ENCODE measurements around the gene COL16A1.

DNA sequence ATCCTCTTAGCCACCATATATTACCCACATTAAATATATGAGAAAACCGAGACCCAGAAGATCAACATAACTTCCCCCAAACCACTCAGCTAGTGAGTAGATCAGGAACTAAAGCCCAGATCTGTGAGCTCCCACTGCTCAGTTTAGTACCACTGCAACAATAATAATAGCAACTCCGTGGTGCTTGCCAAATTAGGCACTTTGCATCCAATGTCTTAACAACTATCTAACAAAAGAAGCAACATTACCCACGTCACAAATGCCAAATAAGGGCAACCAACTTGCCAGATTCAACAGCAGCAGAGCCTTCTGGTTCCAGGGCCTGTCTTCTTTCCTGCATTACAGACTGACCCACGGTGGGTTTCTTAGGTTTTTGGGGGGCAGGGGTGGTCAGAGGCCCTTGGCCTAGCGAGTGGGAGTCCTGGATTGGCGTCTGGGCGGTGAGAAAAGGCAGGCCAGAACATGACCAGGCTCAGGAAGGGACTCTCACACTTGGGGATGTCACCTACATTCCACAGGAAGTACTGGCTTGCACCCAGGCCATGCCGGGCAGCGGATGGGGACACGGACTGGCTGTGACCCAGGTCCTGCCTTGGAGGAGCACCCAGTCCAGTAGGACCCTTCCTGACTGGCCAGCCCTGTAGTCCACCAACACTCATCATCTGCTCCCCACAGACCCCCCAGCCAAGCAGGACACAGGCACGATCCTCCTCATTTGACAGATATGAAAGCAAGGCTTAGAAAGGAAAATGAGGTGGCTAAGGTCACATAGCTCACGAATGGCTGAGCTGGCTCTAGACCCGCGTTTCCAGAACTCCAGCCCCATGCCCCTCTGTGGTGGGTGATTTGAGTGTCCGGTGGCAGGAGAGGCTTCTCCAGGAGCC is 81.7 kb downstream of the COL16A1 start:
- no peak for TF ChIP-seq CTCF (IDR thresholded peaks at IDR 0.05; ENCODE audit: low read depth, low read length, missing input control)
- TF ChIP-seq REST (IDR thresholded peaks at IDR 0.05): no peak
- TF ChIP-seq FOXA1 (IDR thresholded peaks at IDR 0.05): no peak
- TF ChIP-seq JUND (IDR thresholded peaks at IDR 0.05): no peak
- no peak for TF ChIP-seq TAF1 (conservative IDR thresholded peaks at IDR 0.05)
- TF ChIP-seq EGR1 (IDR thresholded peaks at IDR 0.05; ENCODE audit: low read depth in 2 of 2): no peak
- no peak for TF ChIP-seq RXRA (IDR thresholded peaks at IDR 0.05)
- TF ChIP-seq GABPA (IDR thresholded peaks at IDR 0.05 in 1 of 2, conservative IDR thresholded peaks at IDR 0.05 in 1 of 2): no peak
- TF ChIP-seq MAX (IDR thresholded peaks at IDR 0.05): no peak

Data from liver (tissue), 3 donors.